ENCODE data around the gene ZNF207. TPM values are rescaled to one million over a fixed set of nuclear protein-coding genes. Genes with fewer than 3 reads are reported as not detected.
"Not testable (repeated sequence)": the region's sequence is repeated elsewhere in the genome, so short reads cannot be mapped to it uniquely, and the experiment has no call there.

The ZNF207 gene
- total RNA-seq, 1 donor from 2014 or later: 256 TPM

GRCh38 chr17:32341857-32342602, 7.9 kb upstream of the ZNF207 start, which contains the start of gene C17orf75:
Gene C17orf75, minus strand, starts transcription at chr17:32342173. Its CDS starts 34 bp downstream, at chr17:32342139.
- DNase-seq (ENCODE audit: low spot score): peak; percentile 73
- no peaks in the 10 kb centered on the region for H3K9me3 Mint-ChIP-seq
- intact Hi-C loops (cut with micrococcal nuclease): loop anchor here (1.0 kb wide), 1 partner anchor 8 kb away; the partner anchor contains the start of gene ZNF207
- H3K4me3 Mint-ChIP-seq (ENCODE audit: low read depth): peak within 1 kb of the TSS; percentile 90
- peak within 1 kb of the TSS; percentile 96 for H3K27ac Mint-ChIP-seq
- H3K4me1 Mint-ChIP-seq (ENCODE audit: low read depth): peaks cover 24% of the 10 kb centered on the region
- H3K27me3 Mint-ChIP-seq (ENCODE audit: low read depth): no peaks in the 10 kb centered on the region
- H3K36me3 Mint-ChIP-seq (ENCODE audit: low read depth): peaks cover 17% of the 10 kb centered on the region

GRCh38 chr17:32342603-32343325, 7.2 kb upstream of the ZNF207 start:
- intact Hi-C loops (cut with micrococcal nuclease): no loop called here
- H3K4me1 Mint-ChIP-seq (ENCODE audit: low read depth): peaks cover 24% of the 10 kb centered on the region
- peak overlapping the region; percentile 90 for H3K4me3 Mint-ChIP-seq (ENCODE audit: low read depth)
- peaks cover 16% of the 10 kb centered on the region for H3K36me3 Mint-ChIP-seq (ENCODE audit: low read depth)
- no peaks in the 10 kb centered on the region for H3K9me3 Mint-ChIP-seq
- DNase-seq (ENCODE audit: low spot score): no peak
- peak overlapping the region; percentile 92 for H3K27ac Mint-ChIP-seq
- no peaks in the 10 kb centered on the region for H3K27me3 Mint-ChIP-seq (ENCODE audit: low read depth)

- DNase-seq (ENCODE audit: low spot score): no peak
- Mint-ChIP-seq H3K36me3 (ENCODE audit: low read depth) (peaks cover 15% of the 10 kb centered on the region), H3K4me1 (ENCODE audit: low read depth) (peaks cover 28% of the 10 kb centered on the region), H3K4me3 (ENCODE audit: low read depth) (no peak overlapping the region), H3K27ac (no peak overlapping the region), H3K27me3 (ENCODE audit: low read depth) (no peaks in the 10 kb centered on the region), H3K9me3 (no peaks in the 10 kb centered on the region)
- intact Hi-C loops (cut with micrococcal nuclease): no loop called here
These were observed 3.9 kb upstream of the ZNF207 start for GRCh38 chr17:32345951-32346600.

DNA sequence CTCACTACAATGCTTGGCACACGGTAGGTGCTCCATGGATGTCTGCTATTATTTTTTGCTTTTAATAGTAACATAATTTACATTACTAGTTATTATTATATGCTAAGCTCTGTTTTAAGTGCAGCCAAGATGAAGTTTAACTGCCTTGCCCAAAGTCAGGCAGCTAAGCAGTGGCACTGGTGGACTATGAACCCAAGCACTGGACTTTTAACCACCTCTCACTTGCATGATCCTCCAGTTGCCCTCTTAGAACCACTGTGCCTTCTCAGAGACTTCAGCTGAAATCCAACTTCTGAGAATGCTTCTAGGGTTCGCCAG, 1.5 kb upstream of the ZNF207 start:
- Mint-ChIP-seq H3K9me3 (no peaks in the 10 kb centered on the region), H3K27me3 (ENCODE audit: low read depth) (no peaks in the 10 kb centered on the region), H3K27ac (no peak overlapping the region), H3K4me1 (ENCODE audit: low read depth) (peaks cover 17% of the 10 kb centered on the region), H3K36me3 (ENCODE audit: low read depth) (peaks cover 38% of the 10 kb centered on the region), H3K4me3 (ENCODE audit: low read depth) (peak overlapping the region; percentile 37)
- no peak for DNase-seq (ENCODE audit: low spot score)
- intact Hi-C loops (cut with micrococcal nuclease): no loop called here

DNA sequence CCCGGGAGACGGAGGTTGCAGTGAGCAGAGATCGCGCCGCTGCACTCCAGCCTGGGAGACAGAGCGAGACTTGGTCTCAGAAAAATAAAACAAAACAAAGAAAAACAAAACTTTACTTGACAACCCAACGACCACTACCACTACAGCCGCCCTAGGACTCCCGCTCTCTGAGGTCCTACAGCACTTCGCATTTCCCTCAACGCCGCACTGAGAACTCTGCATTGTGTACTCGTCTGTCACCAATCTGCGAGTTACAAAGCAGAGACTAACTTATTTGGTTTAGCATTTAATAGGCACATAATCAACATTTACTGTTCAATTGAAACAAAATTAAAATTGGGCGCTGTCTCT, 479 bp upstream of the ZNF207 start:
- H3K9me3 Mint-ChIP-seq: no peaks in the 10 kb centered on the region
- intact Hi-C loops (cut with micrococcal nuclease): no loop called here
- H3K4me3 Mint-ChIP-seq (ENCODE audit: low read depth): peak overlapping the region; percentile 92
- peaks cover 46% of the 10 kb centered on the region for H3K36me3 Mint-ChIP-seq (ENCODE audit: low read depth)
- peaks cover 20% of the 10 kb centered on the region for H3K4me1 Mint-ChIP-seq (ENCODE audit: low read depth)
- DNase-seq (ENCODE audit: low spot score): no peak
- peak overlapping the region; percentile 99 for H3K27ac Mint-ChIP-seq
- H3K27me3 Mint-ChIP-seq (ENCODE audit: low read depth): no peaks in the 10 kb centered on the region

GRCh38 chr17:32350666-32351418, 885 bp downstream of the ZNF207 start:
- DNase-seq (ENCODE audit: low spot score): peak; percentile 32
- peak overlapping the region; percentile 99 for H3K27ac Mint-ChIP-seq
- no peaks in the 10 kb centered on the region for H3K9me3 Mint-ChIP-seq
- H3K27me3 Mint-ChIP-seq (ENCODE audit: low read depth): no peaks in the 10 kb centered on the region
- H3K4me1 Mint-ChIP-seq (ENCODE audit: low read depth): peaks cover 32% of the 10 kb centered on the region
- H3K36me3 Mint-ChIP-seq (ENCODE audit: low read depth): peaks cover 59% of the 10 kb centered on the region
- H3K4me3 Mint-ChIP-seq (ENCODE audit: low read depth): peak overlapping the region; percentile 92
- intact Hi-C loops (cut with micrococcal nuclease): loop anchor here (1.0 to 5.0 kb wide), 4 partner anchors 10 to 136 kb away; partner anchors contain the start of genes CDK5R1 and PSMD11

- H3K4me3 Mint-ChIP-seq (ENCODE audit: low read depth): peak overlapping the region; percentile 92
- not testable (repeated sequence) for H3K27ac Mint-ChIP-seq; DNase-seq (ENCODE audit: low spot score); H3K27me3 Mint-ChIP-seq (ENCODE audit: low read depth); H3K9me3 Mint-ChIP-seq
- H3K36me3 Mint-ChIP-seq (ENCODE audit: low read depth): peaks cover 69% of the 10 kb centered on the region
- H3K4me1 Mint-ChIP-seq (ENCODE audit: low read depth): peaks cover 38% of the 10 kb centered on the region
- intact Hi-C loops (cut with micrococcal nuclease): loop anchor here (5.0 kb wide), 1 partner anchor 135 kb away; the partner anchor contains the start of gene CDK5R1
These were observed 2.8 kb downstream of the ZNF207 start for GRCh38 chr17:32352734-32353133.

DNA sequence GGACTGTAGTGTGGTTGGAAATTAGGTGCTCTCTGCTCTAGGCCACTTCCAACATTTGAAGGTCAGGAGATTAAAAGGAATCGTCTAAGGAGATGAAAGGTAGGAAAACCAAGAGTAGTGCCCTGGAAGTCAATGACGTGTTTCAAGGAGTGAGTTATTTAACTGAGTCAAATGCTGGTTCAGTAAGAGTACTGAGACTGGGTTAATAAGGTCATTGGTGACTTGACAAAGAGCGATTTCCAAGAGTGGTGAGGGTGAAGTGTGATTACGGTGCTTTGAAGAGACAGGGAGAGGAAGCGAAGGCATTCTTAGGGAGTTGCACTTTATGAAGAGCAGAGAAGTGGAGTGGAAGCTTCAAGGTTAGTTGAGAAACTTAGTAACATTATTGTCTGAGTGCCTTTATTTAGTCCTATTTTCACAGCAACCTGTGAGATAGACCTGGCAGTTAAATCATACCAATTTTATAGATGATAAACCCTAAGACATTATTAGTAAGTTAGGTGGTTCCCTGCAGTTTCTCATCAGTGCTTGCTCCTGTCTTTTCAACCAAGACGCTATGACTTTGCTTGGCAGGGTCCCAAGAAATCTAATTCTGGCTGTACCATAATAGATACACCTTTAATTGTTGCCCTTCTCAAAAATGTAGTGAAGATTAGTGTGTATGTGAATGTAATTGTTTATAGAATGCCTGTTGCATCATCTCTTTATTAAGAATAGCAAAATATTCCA, 5.9 kb downstream of the ZNF207 start:
- no peaks in the 10 kb centered on the region for H3K27me3 Mint-ChIP-seq (ENCODE audit: low read depth)
- peak overlapping the region; percentile 21 for H3K27ac Mint-ChIP-seq
- peak overlapping the region; percentile 26 for H3K4me3 Mint-ChIP-seq (ENCODE audit: low read depth)
- DNase-seq (ENCODE audit: low spot score): no peak
- H3K4me1 Mint-ChIP-seq (ENCODE audit: low read depth): peaks cover 32% of the 10 kb centered on the region
- H3K9me3 Mint-ChIP-seq: no peaks in the 10 kb centered on the region
- peaks cover 69% of the 10 kb centered on the region for H3K36me3 Mint-ChIP-seq (ENCODE audit: low read depth)
- intact Hi-C loops (cut with micrococcal nuclease): no loop called here

DNA sequence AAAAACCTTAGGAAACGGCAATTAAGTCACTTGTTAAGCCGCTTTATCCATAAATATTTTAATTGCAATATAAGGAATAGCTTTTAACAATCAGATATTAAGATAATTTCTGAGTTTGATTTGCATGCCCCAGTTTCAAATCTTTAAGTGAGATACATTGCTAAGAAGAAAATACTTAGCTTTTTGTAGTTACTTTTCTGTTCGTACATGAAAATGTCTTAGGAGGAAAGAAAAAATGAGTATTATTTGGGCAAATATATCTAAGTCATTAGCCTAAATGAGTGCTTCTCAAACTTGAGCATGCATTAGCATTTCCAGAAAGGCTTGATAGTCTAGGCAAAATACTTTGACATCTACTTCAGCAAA, 6.4 kb downstream of the ZNF207 start:
- Mint-ChIP-seq H3K36me3 (ENCODE audit: low read depth) (peaks cover 71% of the 10 kb centered on the region), H3K27me3 (ENCODE audit: low read depth) (no peaks in the 10 kb centered on the region), H3K4me3 (ENCODE audit: low read depth) (no peak overlapping the region), H3K27ac (no peak overlapping the region), H3K9me3 (no peaks in the 10 kb centered on the region), H3K4me1 (ENCODE audit: low read depth) (peaks cover 34% of the 10 kb centered on the region)
- no peak for DNase-seq (ENCODE audit: low spot score)
- intact Hi-C loops (cut with micrococcal nuclease): no loop called here

DNA sequence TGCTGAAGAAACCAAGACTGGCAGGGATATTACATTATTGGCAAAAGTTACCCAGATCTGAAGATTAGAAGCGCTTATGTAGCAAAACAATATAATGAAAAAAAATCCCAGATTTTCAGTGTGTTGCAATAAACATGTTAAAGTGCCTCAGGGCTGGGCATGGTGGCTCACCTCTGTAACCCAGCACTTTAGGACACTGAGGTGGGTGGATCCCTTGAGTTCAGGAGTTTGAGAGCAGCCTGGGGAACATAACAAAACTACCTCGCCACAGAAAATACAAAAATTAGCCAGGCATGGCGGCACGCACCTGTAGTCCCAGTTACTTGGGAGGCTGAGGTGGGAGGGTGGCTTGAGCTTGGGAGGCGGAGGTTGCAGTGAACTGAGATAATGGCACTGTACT, 6.8 kb downstream of the ZNF207 start:
- intact Hi-C loops (cut with micrococcal nuclease): no loop called here
- peaks cover 71% of the 10 kb centered on the region for H3K36me3 Mint-ChIP-seq (ENCODE audit: low read depth)
- no peak overlapping the region for H3K27ac Mint-ChIP-seq
- H3K4me3 Mint-ChIP-seq (ENCODE audit: low read depth): no peak overlapping the region
- H3K27me3 Mint-ChIP-seq (ENCODE audit: low read depth): no peaks in the 10 kb centered on the region
- no peaks in the 10 kb centered on the region for H3K9me3 Mint-ChIP-seq
- H3K4me1 Mint-ChIP-seq (ENCODE audit: low read depth): peaks cover 31% of the 10 kb centered on the region
- no peak for DNase-seq (ENCODE audit: low spot score)

DNA sequence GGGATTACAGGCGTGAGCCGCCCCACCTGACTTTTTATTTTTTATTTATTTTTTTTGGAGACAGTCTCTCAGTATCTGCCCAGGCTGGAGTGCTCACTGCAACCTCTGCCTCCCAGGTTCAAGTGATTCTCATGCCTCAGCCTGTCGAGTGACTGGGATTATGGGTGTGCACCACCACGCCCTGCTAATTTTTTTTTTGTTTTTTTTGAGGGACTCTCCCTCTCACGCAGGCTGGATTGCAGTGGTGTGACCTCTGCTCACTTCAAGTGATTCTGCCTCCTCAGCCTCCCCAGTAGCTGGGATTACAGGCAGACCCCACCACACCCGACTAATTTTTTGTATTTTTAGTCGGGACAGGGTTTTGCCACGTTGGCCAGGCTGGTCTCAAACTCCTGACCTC, 7.7 kb downstream of the ZNF207 start:
- Mint-ChIP-seq H3K4me1 (ENCODE audit: low read depth) (peaks cover 33% of the 10 kb centered on the region), H3K9me3 (no peaks in the 10 kb centered on the region), H3K36me3 (ENCODE audit: low read depth) (peaks cover 71% of the 10 kb centered on the region), H3K27me3 (ENCODE audit: low read depth) (no peaks in the 10 kb centered on the region), H3K27ac (no peak overlapping the region), H3K4me3 (ENCODE audit: low read depth) (no peak overlapping the region)
- intact Hi-C loops (cut with micrococcal nuclease): no loop called here
- no peak for DNase-seq (ENCODE audit: low spot score)

GRCh38 chr17:32361270-32361669, 11.3 kb downstream of the ZNF207 start:
- H3K36me3 Mint-ChIP-seq (ENCODE audit: low read depth): peaks cover 66% of the 10 kb centered on the region
- no peak overlapping the region for H3K27ac Mint-ChIP-seq
- H3K27me3 Mint-ChIP-seq (ENCODE audit: low read depth): no peaks in the 10 kb centered on the region
- H3K9me3 Mint-ChIP-seq: no peaks in the 10 kb centered on the region
- intact Hi-C loops (cut with micrococcal nuclease): no loop called here
- peaks cover 16% of the 10 kb centered on the region for H3K4me1 Mint-ChIP-seq (ENCODE audit: low read depth)
- H3K4me3 Mint-ChIP-seq (ENCODE audit: low read depth): no peak overlapping the region
- DNase-seq (ENCODE audit: low spot score): no peak

All from activated T-helper 2 cell treated with anti-CD3 and anti-CD28 coated beads, Interferon-gamma antibody, Interleukin-2, Interleukin-4, amounts not matched to agents 10 μg/mL and 5 μg/mL and 100 μg/mL, durations not matched to agents 14 hours and 24 hours and 36 hours (primary cell).